NT2/D1 (cell line): ENCODE measurements around the gene HOMER1.
"Not testable (repeated sequence)": the region's sequence is repeated elsewhere in the genome, so short reads cannot be mapped to it uniquely, and the experiment has no call there.

Experiments
- SUZ12 ChIP-seq: IDR thresholded peaks from 2 replicates; pipeline ENCODE4 v1.6.1; 2011; ENCODE audit not compliant: insufficient read length, insufficient read depth; ENCODE audit errors: extremely low read depth
- YY1 ChIP-seq: IDR thresholded peaks from 2 replicates; pipeline ENCODE4 v1.6.1; 2011; ENCODE audit not compliant: insufficient read length, insufficient read depth
- ZNF274 ChIP-seq: IDR thresholded peaks from 2 replicates; pipeline ENCODE4 v1.6.1; 2011; ENCODE audit warnings: mild to moderate bottlenecking, low read depth, low read length

GRCh38 chr5:79516331-79516730 lies 2.4 kb upstream of the HOMER1 start:
- not testable (repeated sequence) for TF ChIP-seq YY1, SUZ12, ZNF274
